HG02798 (cell line): ENCODE results near the gene NPFF.
"Not testable (repeated sequence)": the region's sequence is repeated elsewhere in the genome, so short reads cannot be mapped to it uniquely, and the experiment has no call there.

ENCODE experiments used
- ATAC-seq: cut with Tn5 transposase; IDR thresholded peaks from one replicate; pipeline ENCODE4 v1.9.1; 2021; ENCODE audit warnings: mild to moderate bottlenecking; ENCODE audit not compliant: unreplicated experiment, poor library complexity

Gene NPFF

DNA sequence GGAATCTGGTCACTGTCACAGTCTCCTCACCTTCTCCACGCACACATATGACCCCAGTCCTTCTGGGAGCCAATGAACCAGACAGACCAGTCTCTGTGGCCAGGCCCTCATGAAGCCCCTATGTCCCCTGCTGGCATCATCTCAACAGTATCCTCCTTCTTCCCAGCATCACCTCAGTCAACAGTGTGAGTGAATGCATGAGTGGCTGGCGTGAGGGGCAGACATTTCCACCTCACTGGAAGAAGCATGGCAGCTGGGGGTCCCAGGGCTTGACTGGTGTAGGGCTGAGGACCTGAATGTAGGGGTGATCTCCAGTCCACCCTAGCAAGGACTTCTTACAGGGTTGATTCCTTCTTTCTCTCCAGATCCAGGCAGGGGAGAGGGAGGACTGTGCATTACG, 9.8 kb downstream of the NPFF start:
- ATAC-seq = no peak

DNA sequence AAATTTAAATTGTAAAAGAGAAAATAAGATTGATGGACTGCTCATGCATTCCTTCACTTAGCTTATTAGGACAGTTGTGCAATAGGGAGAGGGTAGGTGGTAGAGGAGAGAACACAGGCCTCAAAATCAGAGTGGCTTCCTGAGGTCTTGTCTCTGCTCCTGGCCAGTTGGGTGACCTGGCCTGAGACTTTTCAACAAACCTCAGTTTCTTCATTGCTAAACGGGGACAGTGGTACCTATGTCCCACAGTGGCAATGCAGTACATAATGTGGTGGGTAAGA, 10.6 kb downstream of the NPFF start:
- ATAC-seq = no peak

DNA sequence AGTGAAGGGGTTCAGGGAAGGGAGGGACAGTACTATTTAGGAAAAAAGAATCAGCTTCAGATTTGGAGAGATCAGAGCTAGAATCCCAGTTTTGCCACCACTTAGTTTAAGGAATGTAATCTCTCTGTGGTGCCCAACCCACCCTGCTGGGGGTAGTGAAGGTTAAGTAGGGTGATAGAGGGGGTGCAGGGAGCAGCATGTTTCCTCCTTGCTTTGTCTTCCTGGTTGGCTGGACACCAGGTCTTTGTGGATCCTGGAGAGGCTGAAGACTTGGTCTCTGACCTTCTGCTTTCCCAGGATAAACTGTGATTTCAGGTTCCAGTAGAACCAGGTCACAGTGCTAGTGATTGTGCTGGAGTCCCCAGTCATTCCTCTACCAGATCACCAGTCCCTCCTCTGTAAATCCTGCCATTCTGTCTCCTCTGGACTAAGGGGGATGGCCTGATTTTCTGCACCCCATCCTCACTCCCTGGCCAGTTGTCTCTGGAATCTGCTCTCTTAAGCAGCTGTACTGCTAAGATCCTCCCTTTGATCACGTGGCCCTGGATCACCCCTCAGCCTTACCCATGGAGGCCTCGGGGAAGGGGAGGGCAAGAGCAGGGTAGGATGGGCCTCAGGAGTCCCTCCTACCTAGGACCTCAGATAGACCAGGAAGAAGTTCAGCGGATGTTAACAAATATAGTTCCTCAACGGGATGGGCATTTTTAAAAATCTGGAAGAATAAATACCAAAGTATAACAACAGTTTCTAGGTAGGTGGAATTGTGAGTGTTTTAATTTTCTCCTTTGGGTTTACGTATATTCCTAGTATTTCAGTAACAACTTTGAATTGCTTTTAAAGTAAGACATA, 11.2 kb downstream of the NPFF start:
- ATAC-seq = no peak

DNA sequence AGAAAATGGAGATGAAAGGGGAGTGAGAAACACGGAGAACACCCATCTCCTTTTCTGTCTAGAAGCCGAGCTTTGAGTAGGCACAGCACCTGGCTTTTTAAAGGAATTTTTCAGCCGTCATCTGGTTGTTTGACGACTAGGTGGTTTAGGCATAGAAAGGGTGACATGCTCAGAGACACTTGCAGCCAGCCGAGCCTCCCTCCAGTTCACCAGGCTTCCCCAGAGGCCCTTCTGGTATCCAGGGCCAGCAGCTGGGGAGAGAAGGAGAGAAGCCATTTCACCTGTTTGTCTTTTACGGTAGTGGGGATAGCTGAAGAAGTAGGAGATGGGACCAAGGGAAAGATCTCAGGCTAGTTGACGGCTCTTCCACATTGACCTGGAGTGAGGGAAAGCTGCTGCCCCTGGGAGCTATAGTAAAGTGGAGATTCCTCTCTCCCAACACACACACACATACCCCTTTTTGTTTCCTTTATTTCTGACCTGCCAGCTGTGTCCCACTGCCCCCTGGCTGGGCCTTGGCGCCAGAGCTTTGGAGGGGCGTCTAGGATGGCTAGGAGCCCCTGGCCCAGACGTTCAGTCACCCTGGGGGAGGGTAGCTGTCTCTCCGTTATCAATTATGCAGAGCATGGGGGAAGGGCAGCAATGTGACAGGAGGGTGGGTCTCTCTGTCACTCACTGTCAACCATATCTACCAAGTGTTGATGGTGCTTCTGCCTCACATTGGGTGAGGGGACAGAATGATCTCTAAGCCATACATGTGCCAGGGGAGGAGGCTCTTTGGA, 13.5 kb downstream of the NPFF start:
- ATAC-seq = no peak

DNA sequence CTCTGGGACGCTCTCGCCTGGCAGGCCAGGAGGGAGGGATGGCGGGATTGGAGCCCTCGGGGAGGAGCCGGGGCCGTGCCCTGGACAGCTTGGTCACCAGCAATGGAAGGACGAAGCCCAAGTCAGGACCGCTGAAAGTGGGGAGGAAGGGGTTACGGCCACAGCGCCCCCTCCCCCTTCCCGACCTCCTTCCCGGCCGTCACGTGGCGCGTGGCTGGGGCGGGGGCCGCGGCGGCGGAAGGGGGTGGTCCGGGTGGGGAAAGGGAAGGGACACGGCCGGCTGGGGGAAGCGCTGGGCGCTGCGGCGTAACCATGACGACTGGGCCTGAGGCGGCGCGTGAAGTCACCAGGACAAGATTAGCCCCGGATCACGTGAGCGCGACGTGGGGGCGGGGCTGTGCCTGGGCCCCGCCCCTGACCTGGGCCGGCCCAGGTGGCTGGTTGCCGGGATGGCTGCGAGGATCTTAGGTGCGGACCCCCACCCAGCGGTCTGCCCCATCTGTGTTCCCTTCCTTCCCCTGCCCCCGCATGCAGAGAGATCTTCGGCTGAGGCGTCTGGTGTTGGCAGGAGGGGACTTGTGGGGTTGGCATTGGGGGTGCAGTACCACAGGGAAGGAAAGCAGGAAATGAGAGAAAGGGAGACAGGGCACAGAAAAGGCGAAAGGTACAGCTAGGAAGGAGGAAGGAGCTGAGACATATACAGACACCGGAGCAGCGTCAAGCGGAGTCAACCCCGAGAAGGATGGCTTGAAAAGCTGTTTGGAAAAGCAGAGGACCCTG, 14.3 kb downstream of the NPFF start:
- ATAC-seq = peak; percentile 97

DNA sequence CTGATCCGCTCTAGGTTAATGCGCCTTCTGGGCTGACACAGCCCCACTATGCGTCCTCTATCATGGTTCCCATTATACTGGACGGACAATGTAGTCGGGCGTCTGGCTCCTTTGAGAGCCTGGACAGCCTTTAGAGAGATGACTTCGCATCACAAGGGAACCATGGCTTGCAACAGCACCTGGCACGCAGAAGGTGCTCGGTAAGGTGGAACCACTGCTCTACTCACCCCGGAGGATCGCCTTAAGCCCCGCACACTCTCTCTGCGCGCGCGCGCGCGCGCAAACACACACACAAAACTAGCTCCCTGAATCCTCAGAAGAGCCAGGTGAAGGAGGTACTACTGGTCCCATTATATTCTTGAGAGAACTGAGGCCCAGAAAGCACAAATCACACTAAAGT, 15.1 kb downstream of the NPFF start:
- no peak for ATAC-seq

DNA sequence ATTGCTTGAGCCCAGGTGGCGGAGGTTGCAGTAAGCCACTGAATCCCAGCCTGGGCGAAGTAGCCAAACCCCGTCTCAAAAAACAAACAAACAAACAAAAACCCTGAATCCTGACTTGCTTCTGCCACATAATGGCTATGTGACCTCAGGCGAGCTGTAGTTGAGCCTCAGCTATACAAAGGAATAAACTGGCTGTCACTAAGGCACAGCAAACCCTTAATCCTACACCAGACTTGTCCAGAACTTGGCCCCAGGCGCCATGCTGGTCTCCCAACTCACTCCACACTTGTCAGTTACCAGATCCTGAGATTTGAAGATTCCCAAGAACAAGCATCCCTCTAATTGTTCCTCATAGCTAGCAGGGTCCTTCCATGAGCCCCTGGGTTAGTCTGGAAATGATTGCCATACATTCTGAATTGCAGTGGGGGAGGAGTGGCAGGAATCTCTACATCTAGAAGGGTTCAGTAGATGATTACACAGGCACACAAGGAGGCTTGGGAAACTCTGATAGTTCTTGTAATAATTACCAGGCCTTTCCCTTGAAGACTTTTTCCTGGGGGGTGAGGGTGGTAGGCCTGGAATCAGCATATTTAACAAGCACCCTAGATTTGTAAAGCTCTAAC, 17.9 kb downstream of the NPFF start:
- ATAC-seq = no peak

DNA sequence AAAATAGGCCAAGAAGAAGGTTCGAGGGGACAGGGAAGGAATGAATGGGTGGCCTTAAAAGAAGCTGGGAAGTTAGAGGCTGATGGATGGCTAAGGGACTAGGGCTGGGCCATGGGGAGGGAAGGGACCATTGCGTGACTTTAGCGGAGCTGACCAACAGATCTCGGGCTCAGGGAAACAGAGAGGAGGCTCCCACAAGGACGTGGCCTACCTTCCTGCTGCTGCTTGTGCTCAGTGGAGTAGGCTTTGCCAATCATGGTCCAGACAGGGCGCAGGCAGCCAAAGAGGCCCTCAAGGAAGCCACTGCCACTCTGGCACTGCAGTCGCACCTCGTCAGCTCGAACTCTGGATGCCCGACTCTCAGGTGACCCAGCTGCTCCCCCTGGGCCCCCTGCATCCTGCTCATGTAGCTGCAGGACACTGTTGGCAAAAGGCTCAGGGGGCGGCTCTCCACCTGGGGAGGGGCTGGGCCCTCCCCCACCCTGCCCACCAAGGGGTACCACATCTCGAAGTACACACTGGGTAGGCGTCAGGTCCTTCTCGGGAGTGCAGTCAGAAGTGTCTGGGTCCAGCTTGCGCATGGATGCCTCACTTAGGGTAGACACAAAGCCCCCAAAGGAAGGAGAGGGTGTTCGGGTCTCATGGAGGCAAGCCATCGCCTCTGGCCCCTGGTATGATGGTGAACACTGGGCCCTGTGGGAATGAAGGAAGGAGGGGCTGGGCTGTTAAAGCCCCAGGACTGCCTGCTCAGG, 20.4 kb downstream of the NPFF start:
- ATAC-seq = no peak

DNA sequence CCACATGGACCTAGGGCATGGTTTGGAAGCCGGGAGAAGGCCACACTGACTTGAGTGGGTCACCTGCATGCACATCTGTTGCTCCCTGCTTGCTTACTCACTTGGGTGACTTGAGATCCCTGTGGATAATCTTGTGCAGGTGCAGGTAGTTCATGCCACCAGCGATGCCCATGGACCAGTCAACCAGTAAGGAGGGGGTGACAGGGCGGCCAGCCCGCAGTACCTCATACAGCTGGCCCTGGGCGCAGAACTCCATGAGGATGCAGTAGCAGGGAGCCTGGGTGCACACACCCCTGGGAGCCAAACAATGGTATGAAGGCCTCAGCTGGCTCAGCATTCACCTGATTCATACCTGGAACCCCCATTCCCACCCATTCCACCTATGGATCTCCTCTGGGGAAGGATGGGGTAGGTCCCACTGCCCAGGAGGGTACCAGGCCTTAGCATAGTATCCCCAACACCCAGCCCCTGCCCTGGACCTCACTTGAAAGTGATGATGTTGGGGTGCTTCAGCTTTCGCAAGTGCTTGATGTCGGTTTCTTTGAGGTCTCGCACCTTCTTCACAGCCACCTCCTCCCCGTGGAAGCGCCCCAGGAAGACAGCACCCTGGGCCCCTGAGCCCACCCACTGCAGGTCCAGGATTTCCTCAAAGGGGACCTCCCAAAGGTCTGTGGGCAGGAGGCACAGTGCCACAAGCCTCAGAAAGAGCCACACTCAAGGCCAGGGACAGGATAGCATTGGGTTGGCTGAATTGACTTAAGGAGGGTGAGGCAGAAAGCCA, 21.1 kb downstream of the NPFF start:
- no peak for ATAC-seq

DNA sequence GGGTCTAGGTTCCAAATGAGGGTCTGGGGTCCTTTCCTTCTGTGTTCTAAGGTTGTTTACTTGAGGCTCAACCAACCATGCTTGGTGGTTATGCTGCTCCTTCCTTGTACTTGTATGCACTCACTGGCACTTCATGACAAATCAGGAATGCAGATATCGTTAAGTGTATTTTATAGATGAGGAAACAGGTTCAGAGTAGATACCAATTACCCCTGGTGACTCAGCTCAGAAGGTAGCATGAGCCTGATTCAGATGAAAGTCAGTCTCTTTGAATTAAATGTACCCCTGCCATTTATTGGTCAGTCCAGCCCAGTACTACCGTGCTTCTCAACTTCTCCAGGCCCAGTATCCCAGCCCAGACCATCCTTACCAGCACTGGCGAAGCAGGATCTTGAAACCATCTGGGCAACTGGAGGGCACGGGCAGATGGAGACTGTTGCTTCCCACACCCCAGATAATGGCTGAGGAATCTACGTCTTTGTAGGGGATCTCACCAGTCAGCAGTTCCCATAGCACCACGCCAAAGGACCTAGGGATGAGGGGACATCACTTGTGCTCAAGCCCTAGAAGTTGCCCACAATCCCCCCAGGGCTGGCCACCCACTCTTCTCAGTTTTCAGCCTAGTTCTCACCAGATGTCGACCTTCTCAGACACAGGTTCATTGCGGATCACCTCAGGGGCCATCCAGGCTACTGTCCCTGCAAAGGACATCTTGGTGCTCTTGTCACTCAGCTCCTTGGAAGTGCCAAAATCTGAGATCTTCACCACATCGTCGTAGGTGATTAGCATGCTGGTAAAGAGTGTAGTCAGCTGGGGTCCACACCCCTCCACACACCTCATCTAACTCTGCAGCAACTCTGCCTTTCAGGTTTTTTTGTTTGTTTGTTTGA, 22.4 kb downstream of the NPFF start:
- no peak for ATAC-seq

DNA sequence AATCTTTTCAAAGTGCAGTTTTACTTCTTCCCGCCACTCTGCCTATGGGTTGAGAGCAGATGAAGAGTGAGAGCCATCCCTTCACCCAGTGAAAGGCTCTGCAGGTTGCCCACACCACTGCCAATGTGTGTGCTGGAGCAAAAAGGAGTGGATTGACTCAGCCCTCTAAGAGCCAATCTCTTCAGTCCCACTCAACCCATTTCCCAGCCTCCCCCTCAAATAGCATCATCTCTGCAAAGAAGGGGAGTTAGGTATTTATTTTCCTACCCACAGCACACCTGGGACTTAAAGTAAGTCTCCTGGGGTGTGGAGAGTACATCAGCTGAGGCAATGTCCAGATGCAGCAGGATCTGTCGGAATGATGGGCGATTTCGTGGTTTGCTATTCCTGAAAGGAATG, 23.3 kb downstream of the NPFF start:
- no peak for ATAC-seq

DNA sequence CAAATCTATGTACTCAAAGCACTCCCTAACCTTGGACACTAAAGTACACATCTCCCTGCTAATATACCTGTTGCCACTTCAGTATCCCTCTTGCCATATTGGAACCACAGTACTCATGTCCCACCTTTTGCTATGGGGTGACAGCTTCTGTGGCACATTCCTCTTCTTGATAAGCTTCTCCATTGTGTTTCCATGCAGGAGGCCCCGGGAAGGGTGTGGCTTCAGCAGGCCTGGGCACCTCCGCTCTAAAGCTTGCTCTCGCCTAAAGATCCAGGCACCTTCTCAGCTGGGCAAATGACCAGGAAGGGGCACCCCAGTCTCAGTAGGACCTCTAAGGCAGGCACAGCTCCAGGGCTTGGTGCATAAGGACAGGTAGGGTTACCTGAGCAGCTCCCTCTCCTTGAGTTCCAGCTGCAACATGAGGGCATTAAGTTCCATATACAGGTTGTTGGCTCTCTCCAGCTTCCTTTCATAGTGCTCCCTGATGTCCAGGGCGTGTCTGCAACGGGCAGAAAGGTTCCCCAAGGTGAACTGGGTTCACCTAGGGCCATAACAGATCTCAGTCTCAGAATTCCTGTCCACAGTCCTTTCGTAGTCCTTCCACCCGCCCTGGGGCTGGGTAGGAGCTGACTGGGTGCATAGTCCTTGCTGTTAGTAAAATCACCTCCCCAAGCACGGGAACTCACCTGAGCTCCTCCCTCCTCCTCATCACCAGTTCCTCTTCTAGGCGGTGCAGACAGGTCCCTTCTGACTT, 23.9 kb downstream of the NPFF start:
- no peak for ATAC-seq

DNA sequence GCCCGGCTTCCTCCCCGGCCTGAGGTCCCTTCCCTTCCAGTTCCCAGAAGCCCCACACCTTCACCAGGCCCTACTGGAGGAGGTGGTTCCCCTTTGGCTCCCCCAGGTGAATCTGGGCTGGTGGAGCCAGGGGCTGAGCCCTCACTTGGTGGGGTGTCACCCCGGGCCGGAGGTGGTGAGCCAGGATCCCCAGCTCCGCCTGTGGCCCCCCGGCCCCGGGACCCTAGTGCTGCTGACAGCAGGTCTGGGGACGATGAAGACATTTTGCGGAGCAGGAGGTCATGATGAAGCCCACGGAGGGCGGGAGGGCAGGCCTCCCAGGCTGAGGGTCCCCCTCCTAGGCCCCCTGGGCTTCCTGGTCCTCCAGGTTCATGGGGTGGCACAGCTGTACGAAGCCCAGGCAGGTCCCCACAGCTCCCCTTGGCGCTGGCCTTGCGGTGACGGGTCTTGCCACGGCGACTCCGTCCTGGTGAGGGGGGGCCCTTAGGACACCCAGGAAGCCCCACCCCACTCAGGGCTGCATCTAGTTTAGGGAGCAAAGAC, 24.6 kb downstream of the NPFF start:
- no peak for ATAC-seq

DNA sequence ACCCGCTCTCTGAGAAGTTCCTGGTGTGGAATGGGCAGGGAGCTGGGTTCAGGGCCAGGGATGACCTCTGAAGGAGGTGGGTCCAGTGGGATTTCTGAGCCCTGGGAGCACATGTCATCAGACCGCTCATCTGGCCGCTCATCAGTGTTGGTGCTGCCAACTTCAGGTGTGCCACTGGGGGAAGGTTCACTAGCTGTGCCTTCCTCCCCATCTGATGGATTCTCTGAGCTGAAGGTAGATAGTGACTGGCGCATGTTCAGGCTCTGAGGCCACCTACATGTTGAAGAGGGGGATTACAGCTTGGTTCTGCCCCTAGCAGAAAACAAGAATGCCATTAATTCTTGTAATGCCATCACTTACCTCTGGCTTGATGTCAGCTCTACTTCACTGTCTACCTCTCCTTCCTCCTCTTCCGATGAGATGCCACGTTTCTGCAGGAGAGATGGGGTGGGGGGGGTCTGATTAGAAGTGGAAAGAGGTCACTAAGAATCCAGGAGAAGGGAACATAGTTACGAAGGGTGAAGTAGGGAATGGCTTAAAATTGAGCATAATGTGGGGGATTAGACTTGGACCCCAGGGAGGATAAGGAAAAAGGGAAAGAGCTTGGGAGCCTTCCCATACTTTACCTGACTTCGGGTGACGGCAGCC, 25.2 kb downstream of the NPFF start:
- no peak for ATAC-seq

DNA sequence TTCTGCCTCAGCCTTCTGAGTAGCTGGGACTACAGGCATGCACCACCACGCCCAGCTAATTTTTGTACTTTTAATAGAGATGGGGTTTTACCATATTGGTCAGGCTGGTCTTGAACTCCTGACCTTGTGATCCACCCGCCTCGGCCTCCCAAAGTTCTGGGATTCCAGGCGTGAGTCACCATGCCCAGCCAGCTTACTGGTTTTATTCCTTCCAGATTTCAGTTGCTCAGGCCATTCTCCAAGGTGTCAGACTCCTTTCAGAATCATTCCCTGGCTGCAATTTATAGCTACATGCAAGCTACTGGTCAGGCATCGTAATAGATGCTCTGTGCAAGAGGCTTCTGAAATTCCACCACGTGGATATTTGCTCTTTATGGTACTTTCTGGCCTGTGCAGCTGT, 25.8 kb downstream of the NPFF start:
- not testable (repeated sequence) for ATAC-seq

DNA sequence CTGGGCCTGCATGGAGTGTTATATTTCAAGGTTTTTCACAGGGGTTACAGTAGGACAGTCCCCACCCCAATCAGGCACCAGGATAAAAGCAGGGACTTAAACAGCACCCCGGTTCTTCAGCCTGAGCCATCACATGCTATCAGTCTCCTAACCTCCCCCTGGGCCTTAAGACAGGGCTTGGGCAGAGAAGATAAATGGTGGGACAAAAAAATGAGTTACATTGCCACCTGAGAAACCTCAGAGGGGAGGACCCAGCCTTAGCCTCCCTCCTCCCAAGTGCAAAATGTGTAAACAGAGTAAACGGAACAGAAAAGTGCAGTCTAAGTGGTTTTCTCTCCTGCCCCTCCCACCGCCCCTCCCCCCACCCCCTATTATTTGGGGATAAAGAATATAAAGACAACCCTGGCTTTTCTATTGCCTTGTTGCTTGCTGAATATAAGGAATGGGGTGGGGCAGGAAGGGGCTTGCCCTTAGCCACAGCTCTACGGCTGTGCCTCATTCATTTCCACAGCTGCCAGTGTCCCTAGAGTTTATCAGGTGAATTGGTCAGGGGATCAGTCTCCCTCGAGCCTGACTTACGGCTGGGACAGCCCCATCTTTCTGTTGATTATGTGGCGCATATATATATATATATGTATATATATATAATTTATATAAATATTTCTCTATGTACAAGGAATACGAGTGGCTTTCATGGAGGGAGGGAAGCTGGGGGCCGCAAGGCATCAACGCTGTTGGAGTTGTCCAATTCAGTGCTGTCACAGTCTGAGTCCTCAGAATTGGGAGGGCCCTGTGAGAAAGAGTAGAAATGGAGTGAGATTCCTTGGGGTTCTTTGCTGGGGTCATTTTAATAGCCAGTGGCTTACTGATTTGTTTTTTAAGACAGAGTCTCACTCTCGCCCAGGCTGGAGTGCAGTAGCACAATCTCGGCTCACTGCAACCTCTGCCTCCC, 26.5 kb downstream of the NPFF start:
- no peak for ATAC-seq
